Vagina (tissue), 2 donors: Measurements from ENCODE around the gene CAMTA2.

Experiments used
- CTCF ChIP-seq, 3 experiments: fragments of 450-650 bp in 2 of 3; fragments of 200-600 bp in 1 of 3; sonication (generic) in 1 of 3; IDR thresholded peaks; one replicate each; pipeline ENCODE4 v1.5.1; 2017 to 2019; ENCODE audit warnings: antibody characterized with exemption in 3 of 3, mild to moderate bottlenecking in 2 of 3, moderate library complexity in 2 of 3
- POLR2A ChIP-seq, 2 donors: fragments of 450-650 bp; IDR thresholded peaks; one replicate each; pipeline ENCODE4 v1.6.1; 2017; ENCODE audit warnings: antibody characterized with exemption in 2 of 2, mild to moderate bottlenecking in 2 of 2, moderate library complexity in 2 of 2
- POLR2AphosphoS5 ChIP-seq, 2 donors: sonication (generic); formaldehyde crosslinking; IDR thresholded peaks; one replicate each; pipeline ENCODE4 v1.9.0; 2017; ENCODE audit warnings: antibody characterized with exemption in 2 of 2, mild to moderate bottlenecking in 2 of 2, low read depth in 1 of 2; ENCODE audit not compliant: insufficient read depth in 1 of 2

- TF ChIP-seq CTCF (IDR thresholded peaks at IDR 0.05) (no peak), POLR2AphosphoS5 (IDR thresholded peaks at IDR 0.05; ENCODE audit: insufficient read depth in 1 of 2, low read depth in 1 of 2) (no peak), POLR2A (IDR thresholded peaks at IDR 0.05) (no peak)
Measured at GRCh38 chr17:5020502-5021023, 33.1 kb upstream of the CAMTA2 start.
